ENCODE measurements around the gene CNKSR3.
"Not testable (repeated sequence)": the region's sequence is repeated elsewhere in the genome, so short reads cannot be mapped to it uniquely, and the experiment has no call there.

CNKSR3 gene

GRCh38 chr6:154541837-154542236 lies 31.4 kb upstream of the CNKSR3 start:
- H3K4me3 ChIP-seq (ENCODE audit: low read depth in 1 of 2, low read length in 2 of 2); H3K9me3 ChIP-seq (ENCODE audit: control insufficient read depth in 1 of 2, low read length in 2 of 2); H3K36me3 ChIP-seq (ENCODE audit: control insufficient read depth in 1 of 2, insufficient read depth in 2 of 2, low read length in 2 of 2); H3K27me3 ChIP-seq (ENCODE audit: control insufficient read depth in 1 of 2, insufficient read depth in 2 of 2, low read length in 2 of 2); H3K27ac ChIP-seq (ENCODE audit: low read depth, low read length); H3K9ac ChIP-seq (ENCODE audit: low read depth in 1 of 2, low read length in 2 of 2): not testable (repeated sequence)
- peaks cover 9 to 15% of the 10 kb centered on the region in 2 donors for H3K4me1 ChIP-seq (ENCODE audit: control insufficient read depth in 1 of 2, insufficient read depth in 2 of 2, low read length in 2 of 2)

GRCh38 chr6:154539593-154540269 lies 29.2 kb upstream of the CNKSR3 start:
- H3K27ac ChIP-seq (ENCODE audit: low read depth, low read length) = no peak overlapping the region
- H3K27me3 ChIP-seq (ENCODE audit: control insufficient read depth in 1 of 2, insufficient read depth in 2 of 2, low read length in 2 of 2) = no peaks in the 10 kb centered on the region

GRCh38 chr6:154538640-154539191 lies 28.2 kb upstream of the CNKSR3 start:
- no peak overlapping the region for H3K9ac ChIP-seq (ENCODE audit: low read depth in 1 of 2, low read length in 2 of 2)
- no peaks in the 10 kb centered on the region for H3K36me3 ChIP-seq (ENCODE audit: control insufficient read depth in 1 of 2, insufficient read depth in 2 of 2, low read length in 2 of 2)
- peaks cover 9 to 17% of the 10 kb centered on the region in 2 donors for H3K4me1 ChIP-seq (ENCODE audit: control insufficient read depth in 1 of 2, insufficient read depth in 2 of 2, low read length in 2 of 2)
- no peaks in the 10 kb centered on the region for H3K9me3 ChIP-seq (ENCODE audit: control insufficient read depth in 1 of 2, low read length in 2 of 2)
- H3K4me3 ChIP-seq (ENCODE audit: low read depth in 1 of 2, low read length in 2 of 2) = no peak overlapping the region
- no peak overlapping the region for H3K27ac ChIP-seq (ENCODE audit: low read depth, low read length)
- H3K27me3 ChIP-seq (ENCODE audit: control insufficient read depth in 1 of 2, insufficient read depth in 2 of 2, low read length in 2 of 2) = no peaks in the 10 kb centered on the region

More at GRCh38 chr6:154539593-154540269, 29.2 kb upstream of the CNKSR3 start:
- Histone ChIP-seq H3K4me3 (ENCODE audit: low read depth in 1 of 2, low read length in 2 of 2) (no peak overlapping the region), H3K9ac (ENCODE audit: low read depth in 1 of 2, low read length in 2 of 2) (no peak overlapping the region), H3K9me3 (ENCODE audit: control insufficient read depth in 1 of 2, low read length in 2 of 2) (no peaks in the 10 kb centered on the region), H3K36me3 (ENCODE audit: control insufficient read depth in 1 of 2, insufficient read depth in 2 of 2, low read length in 2 of 2) (no peaks in the 10 kb centered on the region), H3K4me1 (ENCODE audit: control insufficient read depth in 1 of 2, insufficient read depth in 2 of 2, low read length in 2 of 2) (peaks cover 9 to 17% of the 10 kb centered on the region in 2 donors)

- Histone ChIP-seq H3K27ac (ENCODE audit: low read depth, low read length) (no peak overlapping the region), H3K4me3 (ENCODE audit: low read depth in 1 of 2, low read length in 2 of 2) (peak overlapping the region in 1 of 2 donors; percentile 7), H3K27me3 (ENCODE audit: control insufficient read depth in 1 of 2, insufficient read depth in 2 of 2, low read length in 2 of 2) (no peaks in the 10 kb centered on the region), H3K36me3 (ENCODE audit: control insufficient read depth in 1 of 2, insufficient read depth in 2 of 2, low read length in 2 of 2) (no peaks in the 10 kb centered on the region), H3K9me3 (ENCODE audit: control insufficient read depth in 1 of 2, low read length in 2 of 2) (no peaks in the 10 kb centered on the region), H3K4me1 (ENCODE audit: control insufficient read depth in 1 of 2, insufficient read depth in 2 of 2, low read length in 2 of 2) (peaks cover 9 to 17% of the 10 kb centered on the region in 2 donors), H3K9ac (ENCODE audit: low read depth in 1 of 2, low read length in 2 of 2) (no peak overlapping the region)
Observed at GRCh38 chr6:154537511-154538325, 27.2 kb upstream of the CNKSR3 start.

- Histone ChIP-seq H3K4me1 (ENCODE audit: control insufficient read depth in 1 of 2, insufficient read depth in 2 of 2, low read length in 2 of 2) (peaks cover 9 to 17% of the 10 kb centered on the region in 2 donors), H3K9me3 (ENCODE audit: control insufficient read depth in 1 of 2, low read length in 2 of 2) (no peaks in the 10 kb centered on the region), H3K27me3 (ENCODE audit: control insufficient read depth in 1 of 2, insufficient read depth in 2 of 2, low read length in 2 of 2) (no peaks in the 10 kb centered on the region), H3K36me3 (ENCODE audit: control insufficient read depth in 1 of 2, insufficient read depth in 2 of 2, low read length in 2 of 2) (no peaks in the 10 kb centered on the region), H3K4me3 (ENCODE audit: low read depth in 1 of 2, low read length in 2 of 2) (no peak overlapping the region), H3K27ac (ENCODE audit: low read depth, low read length) (no peak overlapping the region), H3K9ac (ENCODE audit: low read depth in 1 of 2, low read length in 2 of 2) (no peak overlapping the region)
Observed at GRCh38 chr6:154536999-154537398, 26.5 kb upstream of the CNKSR3 start.

GRCh38 chr6:154536255-154536654 lies 25.8 kb upstream of the CNKSR3 start:
- Histone ChIP-seq H3K9ac (ENCODE audit: low read depth in 1 of 2, low read length in 2 of 2) (no peak overlapping the region), H3K27me3 (ENCODE audit: control insufficient read depth in 1 of 2, insufficient read depth in 2 of 2, low read length in 2 of 2) (no peaks in the 10 kb centered on the region), H3K9me3 (ENCODE audit: control insufficient read depth in 1 of 2, low read length in 2 of 2) (no peaks in the 10 kb centered on the region), H3K4me1 (ENCODE audit: control insufficient read depth in 1 of 2, insufficient read depth in 2 of 2, low read length in 2 of 2) (peaks cover 9 to 17% of the 10 kb centered on the region in 2 donors), H3K4me3 (ENCODE audit: low read depth in 1 of 2, low read length in 2 of 2) (no peak overlapping the region), H3K27ac (ENCODE audit: low read depth, low read length) (no peak overlapping the region), H3K36me3 (ENCODE audit: control insufficient read depth in 1 of 2, insufficient read depth in 2 of 2, low read length in 2 of 2) (no peaks in the 10 kb centered on the region)

GRCh38 chr6:154535851-154536250 lies 25.4 kb upstream of the CNKSR3 start:
- Histone ChIP-seq H3K9ac (ENCODE audit: low read depth in 1 of 2, low read length in 2 of 2) (no peak overlapping the region), H3K36me3 (ENCODE audit: control insufficient read depth in 1 of 2, insufficient read depth in 2 of 2, low read length in 2 of 2) (no peaks in the 10 kb centered on the region), H3K27ac (ENCODE audit: low read depth, low read length) (no peak overlapping the region), H3K4me3 (ENCODE audit: low read depth in 1 of 2, low read length in 2 of 2) (no peak overlapping the region), H3K27me3 (ENCODE audit: control insufficient read depth in 1 of 2, insufficient read depth in 2 of 2, low read length in 2 of 2) (no peaks in the 10 kb centered on the region), H3K9me3 (ENCODE audit: control insufficient read depth in 1 of 2, low read length in 2 of 2) (no peaks in the 10 kb centered on the region), H3K4me1 (ENCODE audit: control insufficient read depth in 1 of 2, insufficient read depth in 2 of 2, low read length in 2 of 2) (peaks cover 9 to 17% of the 10 kb centered on the region in 2 donors)

- H3K9ac ChIP-seq (ENCODE audit: low read depth in 1 of 2, low read length in 2 of 2) = no peak overlapping the region
- no peaks in the 10 kb centered on the region for H3K27me3 ChIP-seq (ENCODE audit: control insufficient read depth in 1 of 2, insufficient read depth in 2 of 2, low read length in 2 of 2)
- no peak overlapping the region for H3K27ac ChIP-seq (ENCODE audit: low read depth, low read length)
- peaks cover 9 to 17% of the 10 kb centered on the region in 2 donors for H3K4me1 ChIP-seq (ENCODE audit: control insufficient read depth in 1 of 2, insufficient read depth in 2 of 2, low read length in 2 of 2)
- no peaks in the 10 kb centered on the region for H3K9me3 ChIP-seq (ENCODE audit: control insufficient read depth in 1 of 2, low read length in 2 of 2)
- no peaks in the 10 kb centered on the region for H3K36me3 ChIP-seq (ENCODE audit: control insufficient read depth in 1 of 2, insufficient read depth in 2 of 2, low read length in 2 of 2)
- H3K4me3 ChIP-seq (ENCODE audit: low read depth in 1 of 2, low read length in 2 of 2) = no peak overlapping the region
Observed at GRCh38 chr6:154535147-154535546, 24.7 kb upstream of the CNKSR3 start.

GRCh38 chr6:154534531-154534930 lies 24.0 kb upstream of the CNKSR3 start:
- H3K36me3 ChIP-seq (ENCODE audit: control insufficient read depth in 1 of 2, insufficient read depth in 2 of 2, low read length in 2 of 2) = no peaks in the 10 kb centered on the region
- peaks cover 9 to 17% of the 10 kb centered on the region in 2 donors for H3K4me1 ChIP-seq (ENCODE audit: control insufficient read depth in 1 of 2, insufficient read depth in 2 of 2, low read length in 2 of 2)
- H3K27me3 ChIP-seq (ENCODE audit: control insufficient read depth in 1 of 2, insufficient read depth in 2 of 2, low read length in 2 of 2) = no peaks in the 10 kb centered on the region
- H3K4me3 ChIP-seq (ENCODE audit: low read depth in 1 of 2, low read length in 2 of 2) = no peak overlapping the region
- no peak overlapping the region for H3K27ac ChIP-seq (ENCODE audit: low read depth, low read length)
- no peak overlapping the region for H3K9ac ChIP-seq (ENCODE audit: low read depth in 1 of 2, low read length in 2 of 2)
- no peaks in the 10 kb centered on the region for H3K9me3 ChIP-seq (ENCODE audit: control insufficient read depth in 1 of 2, low read length in 2 of 2)

GRCh38 chr6:154532426-154532825 lies 21.9 kb upstream of the CNKSR3 start:
- Histone ChIP-seq H3K27me3 (ENCODE audit: control insufficient read depth in 1 of 2, insufficient read depth in 2 of 2, low read length in 2 of 2) (no peaks in the 10 kb centered on the region), H3K4me1 (ENCODE audit: control insufficient read depth in 1 of 2, insufficient read depth in 2 of 2, low read length in 2 of 2) (peaks cover 10 to 15% of the 10 kb centered on the region in 2 donors), H3K36me3 (ENCODE audit: control insufficient read depth in 1 of 2, insufficient read depth in 2 of 2, low read length in 2 of 2) (no peaks in the 10 kb centered on the region), H3K4me3 (ENCODE audit: low read depth in 1 of 2, low read length in 2 of 2) (no peak overlapping the region), H3K27ac (ENCODE audit: low read depth, low read length) (no peak overlapping the region), H3K9ac (ENCODE audit: low read depth in 1 of 2, low read length in 2 of 2) (no peak overlapping the region), H3K9me3 (ENCODE audit: control insufficient read depth in 1 of 2, low read length in 2 of 2) (no peaks in the 10 kb centered on the region)

Data from duodenal mucosa (tissue), 2 donors.